GM21529 (cell line): ENCODE results near the gene RGSL1.

Experiments used
- ATAC-seq: cut with Tn5 transposase; IDR thresholded peaks from one replicate; pipeline ENCODE4 v1.9.1; 2021; ENCODE audit not compliant: unreplicated experiment

RGSL1 gene

GRCh38 chr1:182533896-182534295, 84.0 kb downstream of the RGSL1 start:
- ATAC-seq: no peak

- ATAC-seq: no peak
Observed at GRCh38 chr1:182549346-182549745, 99.4 kb downstream of the RGSL1 start.

- no peak for ATAC-seq
Observed at GRCh38 chr1:182549811-182550210, 99.9 kb downstream of the RGSL1 start.

- ATAC-seq: no peak
Observed at GRCh38 chr1:182552527-182552926, 102.6 kb downstream of the RGSL1 start.

GRCh38 chr1:182555493-182555892, 105.5 kb downstream of the RGSL1 start:
- no peak for ATAC-seq

GRCh38 chr1:182556279-182556678, 106.3 kb downstream of the RGSL1 start:
- no peak for ATAC-seq

GRCh38 chr1:182560392-182560984, 110.5 kb downstream of the RGSL1 start:
- ATAC-seq: no peak

- no peak for ATAC-seq
Observed at GRCh38 chr1:182561456-182561855, 111.5 kb downstream of the RGSL1 start.

GRCh38 chr1:182563095-182563494, 113.1 kb downstream of the RGSL1 start:
- no peak for ATAC-seq

- ATAC-seq: no peak
Observed at GRCh38 chr1:182564406-182565004, 114.6 kb downstream of the RGSL1 start.

GRCh38 chr1:182565537-182565936, 115.6 kb downstream of the RGSL1 start:
- ATAC-seq: no peak

GRCh38 chr1:182567629-182568028, 117.7 kb downstream of the RGSL1 start:
- ATAC-seq: no peak

GRCh38 chr1:182568647-182569284, 118.8 kb downstream of the RGSL1 start:
- no peak for ATAC-seq

- ATAC-seq: no peak
Observed at GRCh38 chr1:182569939-182570610, 120.1 kb downstream of the RGSL1 start.

GRCh38 chr1:182570611-182570970, 120.6 kb downstream of the RGSL1 start:
- no peak for ATAC-seq

GRCh38 chr1:182574156-182574555, 124.2 kb downstream of the RGSL1 start:
- ATAC-seq: no peak

GRCh38 chr1:182575540-182576149, 125.7 kb downstream of the RGSL1 start:
- no peak for ATAC-seq

GRCh38 chr1:182580736-182581135, 130.8 kb downstream of the RGSL1 start:
- no peak for ATAC-seq

GRCh38 chr1:182584746-182585145, 134.8 kb downstream of the RGSL1 start:
- no peak for ATAC-seq

GRCh38 chr1:182586380-182586779, 136.4 kb downstream of the RGSL1 start:
- ATAC-seq: no peak

- no peak for ATAC-seq
Observed at GRCh38 chr1:182587093-182587492, 137.1 kb downstream of the RGSL1 start.
